Calu3 (cell line): ENCODE measurements around the gene UIMC1. TPM values are rescaled to one million over a fixed set of nuclear protein-coding genes. Genes with fewer than 3 reads are reported as not detected.

Experiments
- BruUV-seq: library from RNA; stranded (reverse); fragments of 400-500 nt; replicated peaks from 2 replicates; lab custom pipeline; 2021; lab: Mats Ljungman, UMichigan
- CTCF ChIA-PET: fragments of 300-600 bp; sonication (Branson Sonifier 250); formaldehyde crosslinking; loops from one replicate; lab custom pipeline; 2022; ENCODE audit warnings: antibody characterized with exemption; lab: Charles Lee
- DNase-seq: peaks from one replicate; pipeline ENCODE4 v3.0.0; 2022
- H3K27ac Mint-ChIP-seq: one replicate; pipeline ENCODE4 v1.8.0; 2022; ENCODE audit warnings: mixed read lengths; ENCODE audit not compliant: unreplicated experiment
- H3K27me3 Mint-ChIP-seq: one replicate; pipeline ENCODE4 v1.8.0; 2022; ENCODE audit warnings: mixed read lengths; ENCODE audit not compliant: unreplicated experiment
- H3K36me3 Mint-ChIP-seq: one replicate; pipeline ENCODE4 v1.8.0; 2022; ENCODE audit warnings: mild to moderate bottlenecking, moderate library complexity, mixed read lengths; ENCODE audit not compliant: insufficient read depth, unreplicated experiment
- H3K4me1 Mint-ChIP-seq: one replicate; pipeline ENCODE4 v1.8.0; 2022; ENCODE audit warnings: mild to moderate bottlenecking, low read depth, mixed read lengths; ENCODE audit not compliant: unreplicated experiment
- H3K4me3 Mint-ChIP-seq: one replicate; pipeline ENCODE4 v1.8.0; 2022; ENCODE audit warnings: mild to moderate bottlenecking, low read depth, moderate library complexity, mixed read lengths; ENCODE audit not compliant: unreplicated experiment
- H3K9me3 Mint-ChIP-seq: one replicate; pipeline ENCODE4 v1.8.0; 2022; ENCODE audit warnings: low read depth, mixed read lengths; ENCODE audit not compliant: unreplicated experiment
- CTCF ChIP-seq: fragments of 200-600 bp; IDR thresholded peaks from one replicate; pipeline ENCODE4 v1.8.0; 2022; ENCODE audit warnings: antibody characterized with exemption; ENCODE audit not compliant: unreplicated experiment
- intact Hi-C: fragments of 100-400 bp; cut with micrococcal nuclease; formaldehyde crosslinking; loops from one replicate; pipeline ENCODE4 v1.10.0; 2022; ENCODE audit not compliant: unreplicated experiment
- total RNA-seq: library from RNA; stranded (reverse); gene quantifications from 2 replicates; pipeline ENCODE4 v1.2.3, GENCODE V29; 2022

UIMC1 gene
- total RNA-seq, 1 experiment from 2014 or later = 51.3 TPM

DNA sequence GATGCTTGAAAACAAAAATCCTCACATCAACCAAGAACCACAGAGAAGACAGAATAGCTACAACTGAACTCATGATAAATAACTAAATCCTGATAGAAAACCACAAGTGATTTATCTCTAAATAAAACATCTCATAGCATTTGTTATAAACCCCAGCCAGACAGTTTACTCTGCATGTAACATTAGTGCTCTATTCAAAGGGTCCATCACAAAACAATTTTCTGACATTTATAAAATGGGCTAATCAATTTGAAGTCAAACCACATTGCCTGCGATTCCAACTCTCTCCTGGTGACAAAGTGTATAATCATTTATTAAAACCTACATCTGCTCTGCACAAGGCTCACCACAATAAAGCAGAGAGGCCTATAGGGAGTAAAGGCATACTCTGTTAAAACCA lies 49.8 kb downstream of the UIMC1 start:
- Mint-ChIP-seq H3K27ac (no peak overlapping the region), H3K4me3 (no peak overlapping the region), H3K9me3 (no peaks in the 10 kb centered on the region), H3K27me3 (no peaks in the 10 kb centered on the region), H3K4me1 (no peaks in the 10 kb centered on the region), H3K36me3 (peaks cover 38% of the 10 kb centered on the region)
- no peak for DNase-seq
- intact Hi-C loops = no loop called here
- no TSS peak for BruUV-seq
- TF ChIP-seq CTCF = no peak
- CTCF ChIA-PET = no interaction called here

DNA sequence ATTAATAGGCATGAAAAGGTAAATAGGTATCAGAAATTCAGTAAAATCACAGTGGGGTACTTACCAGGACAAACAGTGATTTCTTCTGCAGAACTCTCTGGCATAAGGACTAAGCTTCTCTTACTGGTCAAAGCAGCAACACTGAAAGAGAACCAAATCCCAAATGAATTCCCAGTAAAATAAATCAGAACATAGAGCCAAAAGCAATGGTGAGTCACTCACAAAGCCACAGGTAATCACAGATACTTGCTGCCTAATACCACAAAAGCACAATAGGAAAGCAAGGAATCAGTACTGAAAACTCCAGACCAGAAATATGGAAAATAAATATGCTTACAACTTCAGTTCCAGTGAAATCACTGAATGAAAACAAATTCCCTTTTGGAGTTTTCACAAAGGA lies 50.7 kb downstream of the UIMC1 start:
- Mint-ChIP-seq H3K36me3 (peaks cover 46% of the 10 kb centered on the region), H3K4me1 (no peaks in the 10 kb centered on the region), H3K9me3 (no peaks in the 10 kb centered on the region), H3K27ac (no peak overlapping the region), H3K27me3 (no peaks in the 10 kb centered on the region), H3K4me3 (no peak overlapping the region)
- intact Hi-C loops = no loop called here
- no peak for DNase-seq
- BruUV-seq = no TSS peak
- TF ChIP-seq CTCF = no peak
- CTCF ChIA-PET = no interaction called here

DNA sequence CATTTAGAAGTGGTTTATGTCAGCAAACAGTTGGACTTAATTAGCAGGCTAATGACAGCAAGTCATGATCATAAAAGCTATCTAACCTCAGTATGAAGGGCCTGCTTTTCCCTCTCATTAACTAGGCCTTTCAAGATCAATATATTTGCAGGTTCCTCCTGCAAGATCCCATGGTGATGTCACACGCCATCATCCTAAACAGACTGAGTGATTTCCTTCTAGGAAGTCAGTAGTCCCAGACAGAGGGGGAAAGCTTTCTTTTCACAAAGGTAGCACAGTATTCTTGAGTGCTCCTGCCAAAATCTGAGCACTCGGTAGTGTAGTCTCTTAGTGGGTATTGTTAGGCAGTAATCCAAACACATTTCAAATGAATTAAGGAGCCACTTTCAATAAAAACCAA lies 52.5 kb downstream of the UIMC1 start:
- BruUV-seq = no TSS peak
- intact Hi-C loops = no loop called here
- H3K27me3 Mint-ChIP-seq = no peaks in the 10 kb centered on the region
- H3K4me1 Mint-ChIP-seq = no peaks in the 10 kb centered on the region
- DNase-seq = no peak
- H3K27ac Mint-ChIP-seq = no peak overlapping the region
- CTCF ChIA-PET = interaction anchor here (0.7 kb wide), 1 partner anchor 14 kb away, joined by 5 read pairs; no protein-coding TSS in a partner anchor
- no peak for TF ChIP-seq CTCF
- H3K4me3 Mint-ChIP-seq = no peak overlapping the region
- H3K36me3 Mint-ChIP-seq = peaks cover 46% of the 10 kb centered on the region
- H3K9me3 Mint-ChIP-seq = no peaks in the 10 kb centered on the region

DNA sequence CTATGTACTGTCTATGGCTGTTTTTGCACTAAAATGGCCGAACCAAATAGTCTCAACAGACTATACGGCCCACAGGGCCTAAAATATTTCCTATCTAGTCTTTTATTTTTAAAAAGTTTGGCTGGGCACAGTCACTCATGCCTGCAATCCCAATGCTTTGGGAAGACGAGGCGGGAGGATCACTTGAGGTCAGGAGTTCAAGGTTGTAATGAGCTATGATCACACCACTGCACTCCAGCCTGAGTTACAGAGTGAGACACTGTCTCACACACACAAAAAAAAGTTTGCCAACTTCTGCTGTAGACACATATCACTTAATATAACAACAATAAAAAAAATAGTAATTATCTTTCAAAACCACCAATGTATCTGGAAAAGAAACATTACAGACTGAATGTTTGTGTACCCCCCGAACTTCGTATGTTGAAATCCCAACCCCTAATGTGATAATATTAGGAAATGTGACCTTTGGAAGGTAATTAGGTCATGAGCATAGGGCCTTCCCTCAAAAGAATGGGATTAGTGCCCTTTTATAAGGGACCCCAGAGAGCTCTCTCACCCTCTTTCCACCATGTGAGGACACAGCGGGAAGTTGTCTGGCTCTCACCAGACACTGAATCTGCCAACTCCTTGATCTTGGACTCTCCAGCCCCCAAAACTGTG lies 53.9 kb downstream of the UIMC1 start:
- CTCF ChIA-PET = no interaction called here
- Mint-ChIP-seq H3K4me1 (no peaks in the 10 kb centered on the region), H3K4me3 (no peak overlapping the region), H3K27me3 (no peaks in the 10 kb centered on the region), H3K36me3 (peaks cover 43% of the 10 kb centered on the region), H3K9me3 (no peaks in the 10 kb centered on the region), H3K27ac (no peak overlapping the region)
- no peak for DNase-seq
- intact Hi-C loops = no loop called here
- TF ChIP-seq CTCF = no peak
- BruUV-seq = no TSS peak
